Ishikawa (cell line): ENCODE results near the gene SCRT2.

Experiments used
- CEBPB ChIP-seq: IDR thresholded peaks from 2 replicates; pipeline ENCODE4 v1.6.1; 2012
- CREB1 ChIP-seq: IDR thresholded peaks from 2 replicates; pipeline ENCODE4 v1.6.1; 2012; ENCODE audit warnings: low read depth
- EGR1 ChIP-seq: IDR thresholded peaks from 2 replicates; pipeline ENCODE4 v1.6.1; 2012
- EP300 ChIP-seq: IDR thresholded peaks from 2 replicates; pipeline ENCODE4 v1.6.1; 2012; ENCODE audit warnings: borderline replicate concordance
- FOXM1 ChIP-seq: IDR thresholded peaks from 2 replicates; pipeline ENCODE4 v1.6.1; 2012; ENCODE audit warnings: low read depth, borderline replicate concordance
- REST ChIP-seq: IDR thresholded peaks from 2 replicates; pipeline ENCODE4 v1.6.1; 2012; ENCODE audit warnings: low read depth, mild to moderate bottlenecking
- TEAD4 ChIP-seq: IDR thresholded peaks from 2 replicates; pipeline ENCODE4 v1.6.1; 2012
- YY1 ChIP-seq: IDR thresholded peaks from 2 replicates; pipeline ENCODE4 v1.6.1; 2012; ENCODE audit warnings: low read depth

GRCh38 chr20:663315-664090 is 12.1 kb downstream of the SCRT2 start:
- TF ChIP-seq CREB1 (no peak), REST (no peak), FOXM1 (no peak), YY1 (no peak), EGR1 (no peak), EP300 (no peak), CEBPB (no peak), TEAD4 (no peak)
